ENCODE data around the gene ZBTB22.
A peak's percentile ranks its signal among the peaks of the same experiment; 100 is the strongest.

ZBTB22 gene

DNA sequence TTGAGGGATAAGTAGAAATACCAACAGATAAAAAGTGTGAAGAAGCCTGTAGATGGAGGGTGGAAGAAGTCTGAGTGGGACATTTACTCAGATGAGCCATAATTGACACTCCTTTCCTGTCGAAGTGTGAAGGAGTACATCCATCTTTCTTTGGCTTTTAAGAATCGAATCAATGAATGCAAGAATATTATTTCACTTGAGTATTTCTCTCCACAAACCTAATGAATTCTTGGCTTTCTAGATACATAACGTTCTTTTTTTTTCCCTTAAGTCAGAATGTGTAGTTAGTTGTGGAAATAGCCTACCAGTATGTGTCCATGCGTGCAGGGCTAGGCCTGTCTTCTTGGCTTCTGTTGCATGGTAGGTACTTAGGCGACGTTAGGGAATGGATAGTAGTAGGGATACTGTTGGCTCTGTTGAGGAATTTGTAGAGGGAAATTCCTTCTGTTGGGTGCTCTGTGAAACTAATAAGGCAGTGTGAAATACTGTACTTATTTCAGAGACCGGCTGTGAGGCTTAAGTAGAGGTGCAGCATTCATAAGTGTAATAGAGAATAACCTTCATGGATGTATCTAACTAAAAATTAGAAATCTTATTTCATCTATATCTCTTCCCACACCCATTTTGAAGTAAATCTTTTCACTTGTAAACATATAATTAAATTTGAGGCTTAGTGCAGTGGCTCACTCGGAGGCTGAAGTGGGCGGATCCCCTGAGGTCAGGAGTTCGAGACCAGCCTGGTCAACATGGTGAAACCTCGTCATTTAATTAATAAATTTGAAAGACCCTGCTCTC, 44.2 kb downstream of the ZBTB22 start:
- no peak for DNase-seq (ENCODE audit: extremely low read depth, low read depth)
- TF ChIP-seq, protein P1, sequence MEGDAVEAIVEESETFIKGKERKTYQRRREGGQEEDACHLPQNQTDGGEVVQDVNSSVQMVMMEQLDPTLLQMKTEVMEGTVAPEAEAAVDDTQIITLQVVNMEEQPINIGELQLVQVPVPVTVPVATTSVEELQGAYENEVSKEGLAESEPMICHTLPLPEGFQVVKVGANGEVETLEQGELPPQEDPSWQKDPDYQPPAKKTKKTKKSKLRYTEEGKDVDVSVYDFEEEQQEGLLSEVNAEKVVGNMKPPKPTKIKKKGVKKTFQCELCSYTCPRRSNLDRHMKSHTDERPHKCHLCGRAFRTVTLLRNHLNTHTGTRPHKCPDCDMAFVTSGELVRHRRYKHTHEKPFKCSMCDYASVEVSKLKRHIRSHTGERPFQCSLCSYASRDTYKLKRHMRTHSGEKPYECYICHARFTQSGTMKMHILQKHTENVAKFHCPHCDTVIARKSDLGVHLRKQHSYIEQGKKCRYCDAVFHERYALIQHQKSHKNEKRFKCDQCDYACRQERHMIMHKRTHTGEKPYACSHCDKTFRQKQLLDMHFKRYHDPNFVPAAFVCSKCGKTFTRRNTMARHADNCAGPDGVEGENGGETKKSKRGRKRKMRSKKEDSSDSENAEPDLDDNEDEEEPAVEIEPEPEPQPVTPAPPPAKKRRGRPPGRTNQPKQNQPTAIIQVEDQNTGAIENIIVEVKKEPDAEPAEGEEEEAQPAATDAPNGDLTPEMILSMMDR (IDR thresholded peaks at IDR 0.05; ENCODE audit: low read depth, low read length), result no peak

DNA sequence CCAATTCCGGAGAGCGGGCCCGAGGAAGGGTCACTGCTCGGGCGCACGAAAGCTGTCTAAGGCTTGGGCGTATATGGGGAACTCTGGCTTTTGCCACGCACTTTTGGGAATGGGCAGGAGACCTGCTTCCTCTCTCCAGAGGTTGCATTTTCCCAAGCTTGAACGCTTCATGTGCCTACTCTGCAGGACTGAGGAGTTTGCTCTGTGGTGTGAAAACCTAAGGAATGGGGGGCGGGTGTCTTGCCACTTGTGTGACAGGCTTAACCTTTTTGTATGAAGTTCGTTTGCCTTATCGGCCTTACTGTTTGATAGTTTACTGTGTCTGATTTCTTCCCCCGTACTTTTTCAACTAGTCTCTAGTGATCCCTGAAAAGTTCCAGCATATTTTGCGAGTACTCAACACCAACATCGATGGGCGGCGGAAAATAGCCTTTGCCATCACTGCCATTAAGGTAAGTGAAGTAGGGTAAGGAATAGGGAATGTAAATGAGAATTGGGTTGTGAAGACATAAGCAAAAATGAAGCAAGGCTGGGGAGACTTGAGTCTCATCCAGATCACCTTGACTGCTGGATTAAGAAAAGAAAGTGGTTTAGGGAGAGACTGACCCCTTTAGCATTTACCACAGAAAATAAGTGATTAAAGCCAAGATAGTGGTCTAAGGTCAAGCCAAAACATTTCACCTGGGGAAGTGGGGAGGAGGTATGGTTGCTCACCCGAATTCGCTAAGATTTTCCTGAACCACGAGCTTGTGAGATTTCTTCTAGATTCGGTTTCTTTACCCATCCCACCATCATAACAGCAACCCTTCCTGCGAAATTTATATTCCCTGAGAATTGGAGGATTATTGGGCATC, 45.0 kb downstream of the ZBTB22 start:
- TF ChIP-seq, protein P1 (IDR thresholded peaks at IDR 0.05; ENCODE audit: low read depth, low read length), result no peak
- no peak for DNase-seq (ENCODE audit: extremely low read depth, low read depth)

DNA sequence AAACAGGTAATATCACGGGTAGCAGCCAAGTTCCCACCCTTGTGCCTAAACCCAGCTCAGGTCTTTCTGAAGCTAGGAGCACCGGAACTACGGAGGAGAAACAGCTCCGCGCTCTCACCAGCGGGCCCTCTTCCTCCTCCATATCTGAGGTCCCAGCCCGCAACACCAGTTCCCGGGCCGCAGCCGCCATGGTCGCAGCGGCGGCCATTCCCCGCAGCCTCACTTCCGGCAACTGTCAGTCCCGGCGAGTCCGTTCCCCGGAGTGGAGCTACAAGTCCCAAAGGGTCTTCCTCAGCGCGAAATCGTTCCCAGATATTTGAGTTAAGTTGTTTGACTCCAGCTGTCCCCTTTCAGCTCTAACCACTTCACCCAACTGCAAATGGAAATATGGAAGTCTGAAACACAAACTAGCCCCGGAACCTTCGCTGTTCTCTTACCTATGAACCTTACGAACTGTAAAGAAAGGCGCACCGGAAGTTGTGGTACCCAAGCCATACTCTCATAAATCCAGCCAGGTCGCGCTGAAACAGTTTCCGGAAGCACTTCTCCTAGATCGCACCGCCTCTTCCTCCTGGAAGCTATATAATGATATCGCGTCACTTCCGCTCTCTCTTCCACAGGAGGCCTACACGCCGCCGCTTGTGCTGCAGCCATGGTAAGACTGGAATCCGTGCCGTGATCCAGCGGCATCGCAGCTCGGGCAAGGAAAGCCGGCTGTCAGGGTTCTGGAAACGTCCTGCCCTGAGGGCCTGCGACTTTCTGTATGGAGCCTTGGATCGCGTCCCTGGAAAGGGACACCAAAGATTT, 45.9 kb downstream of the ZBTB22 start, which contains the start of the genes RPS18 and VPS52:
Gene RPS18 (plus strand): TSS at position 608 of the 807 bp plus-strand sequence. CDS start 45 bp downstream, at position 653.
Gene VPS52 (minus strand): TSS at position 409 of the 807 bp plus-strand sequence. CDS start 201 bp downstream, at position 208.
- peak; percentile 99 for DNase-seq (ENCODE audit: extremely low read depth, low read depth)
- TF ChIP-seq, protein P1 (IDR thresholded peaks at IDR 0.05; ENCODE audit: low read depth, low read length), result no peak

DNA sequence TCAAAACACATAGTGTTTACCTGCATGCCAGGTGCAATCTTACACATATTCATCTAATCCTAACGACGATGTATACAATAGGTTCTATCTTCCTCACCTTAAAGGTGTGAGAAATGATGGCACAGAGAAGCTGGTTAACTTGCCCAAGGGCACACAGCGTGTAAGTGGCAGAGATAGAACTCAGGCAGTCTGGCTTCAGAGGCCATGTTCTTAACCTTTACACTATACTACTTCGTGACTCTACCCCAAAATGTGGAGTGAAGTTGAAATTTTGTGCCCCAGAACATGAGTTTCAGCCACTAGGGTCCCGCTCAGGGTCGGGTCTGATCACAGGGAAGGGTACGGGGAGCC, 46.5 kb downstream of the ZBTB22 start:
- no peak for DNase-seq (ENCODE audit: extremely low read depth, low read depth)
- TF ChIP-seq, protein P1 (IDR thresholded peaks at IDR 0.05; ENCODE audit: low read depth, low read length), result no peak
